Upper lobe of left lung (tissue), 6 donors: ENCODE measurements around the gene NECAB3. TPM values are rescaled to one million over a fixed set of nuclear protein-coding genes. Genes with fewer than 3 reads are reported as not detected.

Experiments used
- ATAC-seq, 2 donors: fragments of 200-7000 bp; cut with Tn5 transposase; one replicate each; pipeline ENCODE4 v1.9.1; 2022; ENCODE audit warnings: mild to moderate bottlenecking in 2 of 2, moderate library complexity in 2 of 2; ENCODE audit not compliant: low FRiP score in 2 of 2
- DNase-seq, 2 donors: peaks; one replicate each; pipeline ENCODE4 v3.0.0-alpha.2; 2019 to 2020
- H3K27ac ChIP-seq, 4 donors: fragments of 200-600 bp; sonication (generic); one replicate each; pipeline ENCODE4 v1.5.1; 2016 to 2019
- H3K27me3 ChIP-seq, 4 donors: fragments of 200-600 bp; sonication (generic); one replicate each; pipeline ENCODE4 v1.5.1; 2017 to 2019
- H3K36me3 ChIP-seq, 4 donors: fragments of 200-600 bp; sonication (generic); one replicate each; pipeline ENCODE4 v1.5.1; 2016 to 2019
- H3K4me1 ChIP-seq, 4 donors: fragments of 200-600 bp; sonication (generic); one replicate each; pipeline ENCODE4 v1.5.1; 2018 to 2019
- H3K4me3 ChIP-seq, 4 donors: fragments of 200-600 bp; sonication (generic); one replicate each; pipeline ENCODE4 v1.5.1; 2017 to 2019; ENCODE audit warnings: mild to moderate bottlenecking in 2 of 4, moderate library complexity in 1 of 4
- H3K9me3 ChIP-seq, 4 donors: fragments of 200-600 bp; sonication (generic); one replicate each; pipeline ENCODE4 v1.5.1; 2018 to 2019
- CTCF ChIP-seq, 6 experiments: fragments of 450-650 bp in 4 of 6; fragments of 200-600 bp in 2 of 6; sonication (generic) in 2 of 6; IDR thresholded peaks; one replicate each; pipeline ENCODE4 v1.5.1; 2016 to 2019; ENCODE audit warnings: antibody characterized with exemption in 6 of 6
- EP300 ChIP-seq, 4 donors: sonication (generic); formaldehyde crosslinking; IDR thresholded peaks; one replicate each; pipeline ENCODE4 v1.5.1; 2017; ENCODE audit warnings: antibody characterized with exemption in 4 of 4, control low read depth in 2 of 4
- POLR2A ChIP-seq, 4 donors: fragments of 450-650 bp; IDR thresholded peaks; one replicate each; pipeline ENCODE4 v1.5.1; 2016 to 2017; ENCODE audit warnings: antibody characterized with exemption in 4 of 4, mild to moderate bottlenecking in 2 of 4
- POLR2AphosphoS5 ChIP-seq, 2 donors: sonication (generic); formaldehyde crosslinking; IDR thresholded peaks; one replicate each; pipeline ENCODE4 v1.5.1; 2017; ENCODE audit warnings: antibody characterized with exemption in 2 of 2
- WGBS, 2 donors: methylation state at CpG; one replicate each; pipeline ENCODE4 v1.1.5; 2017 to 2018; 5-methylcytosine and 5-hydroxymethylcytosine counted together
- total RNA-seq, 6 donors: library from RNA; depleted of rRNA in 4 of 6; stranded (reverse); fragments of >200 nt in 4 of 6; gene quantifications; one replicate each; pipeline versions ENCODE4 v1.1.0 to v1.2.1, GENCODE V29; 2016 to 2021
- donor health status: DM: no; HTN: no; CAD: no; lungs with moderate emphysema.
- donor health status: DM: no; HTN: yes; CAD: no; lungs with severe emphysema.

The NECAB3 gene
- total RNA-seq, 6 donors from 2014 or later, result 43.4 to 309 (median 90.6) TPM

- TF ChIP-seq POLR2A (IDR thresholded peaks at IDR 0.05) (no peak), CTCF (IDR thresholded peaks at IDR 0.05) (no peak), EP300 (IDR thresholded peaks at IDR 0.05) (no peak)
- Histone ChIP-seq H3K9me3 (no peaks in the 10 kb centered on the region), H3K4me1 (no peaks in the 10 kb centered on the region), H3K27ac (no peak overlapping the region), H3K27me3 (no peaks in the 10 kb centered on the region), H3K4me3 (no peak overlapping the region), H3K36me3 (peaks cover 7 to 58% (median 41%) of the 10 kb centered on the region in 4 donors)
- ATAC-seq, result no peak
- DNase-seq, result no peak
- WGBS, 2 donors, result 96% methylated on average over 10 of the region's 10 CpGs
Measured at GRCh38 chr20:33629533-33629932, 44.7 kb downstream of the NECAB3 start.

DNA sequence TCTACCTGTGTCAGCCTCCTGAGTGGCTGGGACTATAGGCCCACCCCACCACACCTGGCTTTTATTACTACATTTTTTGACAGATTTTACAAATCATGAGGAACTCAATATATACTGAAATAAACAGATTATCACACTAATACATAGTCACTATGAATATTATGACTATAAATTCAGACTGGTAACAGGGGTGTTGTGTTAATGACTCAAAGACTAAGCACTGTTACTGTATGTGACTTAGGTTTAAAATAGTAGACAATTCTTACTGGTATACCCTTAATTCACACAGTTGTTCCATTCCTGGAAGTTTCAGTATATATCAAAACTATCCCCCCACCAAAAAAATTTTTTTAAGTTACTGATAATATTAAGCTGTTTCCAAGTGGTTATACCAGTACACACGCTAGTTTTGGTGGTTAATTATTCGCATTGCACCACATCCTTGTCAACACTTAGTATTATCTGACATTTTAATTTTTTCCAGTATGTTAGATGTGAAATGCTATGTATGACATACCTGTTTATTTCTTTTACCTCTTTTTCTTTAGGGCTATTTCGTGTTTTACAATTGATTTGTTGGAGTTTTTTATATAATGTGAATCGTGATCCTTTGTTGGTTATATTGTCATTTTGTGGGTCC, 46.5 kb downstream of the NECAB3 start:
- H3K9me3 ChIP-seq, result no peaks in the 10 kb centered on the region
- no peaks in the 10 kb centered on the region for H3K4me1 ChIP-seq
- H3K27ac ChIP-seq, result no peak overlapping the region
- ATAC-seq (no peak), DNase-seq (no peak)
- no peak overlapping the region for H3K4me3 ChIP-seq
- no peaks in the 10 kb centered on the region for H3K27me3 ChIP-seq
- WGBS, 2 donors, result 94 to 99% methylated on average over 4 of the region's 4 CpGs
- peaks cover 6 to 68% (median 49%) of the 10 kb centered on the region in 4 donors for H3K36me3 ChIP-seq
- TF ChIP-seq POLR2AphosphoS5 (IDR thresholded peaks at IDR 0.05) (no peak), EP300 (IDR thresholded peaks at IDR 0.05) (no peak), CTCF (IDR thresholded peaks at IDR 0.05) (no peak), POLR2A (IDR thresholded peaks at IDR 0.05) (no peak)

- no peak overlapping the region for H3K4me3 ChIP-seq
- ATAC-seq (no peak), DNase-seq (no peak)
- no peaks in the 10 kb centered on the region for H3K9me3 ChIP-seq
- 91 to 98% methylated on average over 4 of the region's 4 CpGs for WGBS, 2 donors
- H3K27ac ChIP-seq, result no peak overlapping the region
- H3K27me3 ChIP-seq, result no peaks in the 10 kb centered on the region
- peaks cover 4 to 63% (median 47%) of the 10 kb centered on the region in 4 donors for H3K36me3 ChIP-seq
- TF ChIP-seq POLR2AphosphoS5 (IDR thresholded peaks at IDR 0.05) (no peak), POLR2A (IDR thresholded peaks at IDR 0.05) (no peak), CTCF (IDR thresholded peaks at IDR 0.05) (no peak), EP300 (IDR thresholded peaks at IDR 0.05) (no peak)
- H3K4me1 ChIP-seq, result no peaks in the 10 kb centered on the region
Measured at GRCh38 chr20:33626190-33626589, 48.0 kb downstream of the NECAB3 start.

GRCh38 chr20:33624399-33624798, 49.8 kb downstream of the NECAB3 start:
- Histone ChIP-seq H3K4me1 (no peaks in the 10 kb centered on the region), H3K4me3 (no peak overlapping the region), H3K27ac (no peak overlapping the region), H3K36me3 (peaks cover 4 to 45% (median 36%) of the 10 kb centered on the region in 4 donors), H3K9me3 (no peaks in the 10 kb centered on the region), H3K27me3 (no peaks in the 10 kb centered on the region)
- ATAC-seq, result no peak
- WGBS, 2 donors, result 74 to 80% methylated on average over 3 of the region's 3 CpGs
- DNase-seq, result no peak
- TF ChIP-seq EP300 (IDR thresholded peaks at IDR 0.05), result no peak
- no peak for TF ChIP-seq CTCF (IDR thresholded peaks at IDR 0.05)
- TF ChIP-seq POLR2A (IDR thresholded peaks at IDR 0.05), result no peak
- TF ChIP-seq POLR2AphosphoS5 (IDR thresholded peaks at IDR 0.05), result no peak
